ENCODE results near the gene ZNRF1.

GRCh38 chr16:75003931-75004330, 5.1 kb downstream of the ZNRF1 start:
- TF ChIP-seq CTCF (IDR thresholded peaks at IDR 0.05), result no peak
- TF ChIP-seq POLR2A (IDR thresholded peaks at IDR 0.05), result no peak
